Liver (tissue), 9 donors: ENCODE measurements around the gene ATAD3A. TPM values are rescaled to one million over a fixed set of nuclear protein-coding genes. Genes with fewer than 3 reads are reported as not detected.
"Not testable (repeated sequence)": the region's sequence is repeated elsewhere in the genome, so short reads cannot be mapped to it uniquely, and the experiment has no call there.

ENCODE experiments used
- DNase-seq: peaks from one replicate; pipeline ENCODE4 v3.0.0-alpha.2; 2017; ENCODE audit warnings: low spot score
- H3K27ac ChIP-seq, 2 donors: one replicate each; pipeline ENCODE4 v1.7.0; 2013; ENCODE audit warnings: inconsistent platforms in 2 of 2, low read length in 2 of 2, control low read depth in 1 of 2, low read depth in 1 of 2, mild to moderate bottlenecking in 1 of 2
- H3K27me3 ChIP-seq, 4 donors: one replicate each; pipeline versions ENCODE4 v1.6.1 to v1.7.0; 2013; ENCODE audit warnings: low read length in 3 of 4, inconsistent platforms in 1 of 4, mild to moderate bottlenecking in 1 of 4, moderate library complexity in 1 of 4; ENCODE audit not compliant: control insufficient read depth in 4 of 4, insufficient read depth in 4 of 4
- H3K36me3 ChIP-seq, 4 donors: one replicate each; pipeline versions ENCODE4 v1.6.1 to v1.7.0; 2013; ENCODE audit warnings: low read length in 3 of 4, mild to moderate bottlenecking in 3 of 4, low read depth in 1 of 4, moderate library complexity in 1 of 4; ENCODE audit not compliant: control insufficient read depth in 4 of 4, insufficient read depth in 3 of 4
- H3K4me1 ChIP-seq, 4 donors: one replicate each; pipeline versions ENCODE4 v1.6.1 to v1.7.0; 2013; ENCODE audit warnings: low read length in 3 of 4, mild to moderate bottlenecking in 3 of 4, moderate library complexity in 1 of 4; ENCODE audit not compliant: control insufficient read depth in 4 of 4, insufficient read depth in 4 of 4
- H3K4me3 ChIP-seq, 3 donors: one replicate each; pipeline versions ENCODE4 v1.6.1 to v1.7.0; 2013; ENCODE audit warnings: low read length in 3 of 3, control low read depth in 1 of 3, low read depth in 1 of 3, mild to moderate bottlenecking in 1 of 3
- H3K9ac ChIP-seq, 2 donors: one replicate each; pipeline ENCODE4 v1.7.0; 2013; ENCODE audit warnings: low read length in 2 of 2, mild to moderate bottlenecking in 2 of 2, moderate library complexity in 2 of 2, control low read depth in 1 of 2, low read depth in 1 of 2
- H3K9me3 ChIP-seq, 4 donors: one replicate each; pipeline versions ENCODE4 v1.6.1 to v1.7.0; 2013; ENCODE audit warnings: low read length in 3 of 4; ENCODE audit not compliant: control insufficient read depth in 4 of 4
- EGR1 ChIP-seq, 2 donors: IDR thresholded peaks; 2 replicates each; pipeline ENCODE4 v1.6.1; 2016 to 2018; ENCODE audit warnings: antibody characterized with exemption in 2 of 2, low read depth in 2 of 2
- FOXA1 ChIP-seq: IDR thresholded peaks from 2 replicates; pipeline ENCODE4 v1.6.1; 2016; ENCODE audit warnings: antibody characterized with exemption
- FOXA2 ChIP-seq: IDR thresholded peaks from 2 replicates; pipeline ENCODE4 v1.6.1; 2016; ENCODE audit warnings: antibody characterized with exemption
- HNF4G ChIP-seq: IDR thresholded peaks from 2 replicates; pipeline ENCODE4 v1.6.1; 2016; ENCODE audit warnings: antibody characterized with exemption
- JUND ChIP-seq, 2 donors: IDR thresholded peaks; 2 replicates each; pipeline ENCODE4 v1.6.1; 2016; ENCODE audit warnings: antibody characterized with exemption in 2 of 2
- RAD21 ChIP-seq, 2 donors: IDR thresholded peaks; 2 replicates each; pipeline ENCODE4 v1.6.1; 2016; ENCODE audit warnings: antibody characterized with exemption in 2 of 2, mild to moderate bottlenecking in 2 of 2
- TAF1 ChIP-seq: conservative IDR thresholded peaks from 2 replicates; pipeline ENCODE4 v1.6.1; 2016; ENCODE audit warnings: antibody characterized with exemption, mild to moderate bottlenecking
- YY1 ChIP-seq: IDR thresholded peaks from 2 replicates; pipeline ENCODE4 v1.6.1; 2016; ENCODE audit warnings: antibody characterized with exemption, mild to moderate bottlenecking
- WGBS: extraction: QIAGEN DNeasy Blood & Tissue Kit; methylation state at CpG from one replicate; pipeline ENCODE4 v1.1.7; 2013; 5-methylcytosine and 5-hydroxymethylcytosine counted together
- polyA plus RNA-seq, 2 donors: library from polyadenylated mRNA; stranded (reverse) in 1 of 2; unstranded in 1 of 2; fragments of 200-250 nt in 1 of 2; fragments of >200 nt in 1 of 2; fragmentation: Nextera tagmentation in 1 of 2; extraction: Ambion mirVana in 1 of 2; gene quantifications; one replicate each; pipeline versions ENCODE4 v1.2.1 to v1.2.3, GENCODE V29; 2013 to 2015
- total RNA-seq, 2 donors: library from RNA; depleted of rRNA; stranded (reverse); fragments of >200 nt; gene quantifications; one replicate each; pipeline ENCODE4 v1.2.3, GENCODE V29; 2014
- TF ChIP-seq, protein P1 (sequence below): IDR thresholded peaks from 2 replicates; pipeline ENCODE4 v1.6.1; 2016; ENCODE audit warnings: antibody characterized with exemption
- TF ChIP-seq, protein P2 (sequence below): fragments of 150-350 bp; IDR thresholded peaks from 2 replicates; pipeline ENCODE4 v1.5.1; 2017; ENCODE audit warnings: improper control_type of control experiment, low read depth, low read length; ENCODE audit not compliant: missing input control
- TF ChIP-seq, protein P3 (sequence below): IDR thresholded peaks from 2 replicates; pipeline ENCODE4 v1.6.1; 2016; ENCODE audit warnings: antibody characterized with exemption, mild to moderate bottlenecking
- donor health status: healthy.
- donor health status: healthy.
- donor health status: healthy.
- donor health status: healthy.
- donor health status: healthy.

Gene ATAD3A
- total and polyA plus RNA-seq, 4 donors, result 7.2 to 20.0 (median 15.8) TPM

DNA sequence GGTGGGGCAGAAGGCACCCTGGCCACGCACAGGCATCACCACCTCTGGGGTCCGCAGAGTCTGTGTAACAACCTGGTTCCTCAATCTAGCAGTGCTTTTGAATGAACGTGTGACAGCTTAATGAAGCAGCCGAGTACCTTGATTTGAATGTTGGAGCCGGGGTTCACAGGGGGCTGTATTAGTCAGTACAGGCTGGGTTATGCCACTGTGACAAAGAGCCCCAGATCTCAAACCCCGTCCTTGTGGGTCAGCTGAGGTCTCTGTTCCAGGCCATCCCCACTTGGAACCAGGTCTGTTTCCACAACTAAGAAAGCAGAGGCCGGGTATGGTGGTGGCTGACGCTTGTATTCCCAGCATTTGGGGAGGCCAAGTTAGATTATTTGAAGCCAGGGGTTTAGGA is 18.0 kb downstream of the ATAD3A start:
- no peak overlapping the region for H3K4me3 ChIP-seq

DNA sequence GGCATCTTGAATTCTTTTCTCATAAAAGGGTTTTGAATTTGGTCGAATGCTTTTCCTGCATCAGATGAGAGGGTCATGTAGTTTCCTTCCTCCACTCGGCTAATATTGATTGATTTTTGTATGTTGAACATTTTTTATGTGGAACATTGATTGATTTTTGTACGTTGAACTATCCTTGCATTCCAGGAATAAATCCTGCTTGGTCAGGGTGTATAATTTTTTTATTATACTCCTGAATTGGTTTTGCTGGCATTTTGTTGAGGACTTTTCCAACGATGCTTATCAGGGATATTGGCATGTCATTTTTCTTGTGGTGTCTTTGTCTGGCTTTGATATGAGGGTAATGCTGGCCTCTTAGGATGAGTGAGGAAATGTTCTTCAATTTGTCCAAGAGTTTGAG is 20.0 kb downstream of the ATAD3A start:
- 91% methylated on average over 4 of the region's 4 CpGs for WGBS
- no peak overlapping the region for H3K4me3 ChIP-seq
- no peaks in the 10 kb centered on the region for H3K27me3 ChIP-seq
- no peaks in the 10 kb centered on the region for H3K4me1 ChIP-seq
- H3K36me3 ChIP-seq, result peaks cover 0 to 22% (median 6%) of the 10 kb centered on the region in 4 donors
- no peak overlapping the region for H3K9ac ChIP-seq
- no peak overlapping the region for H3K27ac ChIP-seq
- H3K9me3 ChIP-seq, result peaks cover 0 to 2% (median 0%) of the 10 kb centered on the region in 4 donors
- DNase-seq, result no peak
- TF ChIP-seq RAD21 (IDR thresholded peaks at IDR 0.05) (no peak), JUND (IDR thresholded peaks at IDR 0.05) (no peak)
- TF ChIP-seq, protein P1, sequence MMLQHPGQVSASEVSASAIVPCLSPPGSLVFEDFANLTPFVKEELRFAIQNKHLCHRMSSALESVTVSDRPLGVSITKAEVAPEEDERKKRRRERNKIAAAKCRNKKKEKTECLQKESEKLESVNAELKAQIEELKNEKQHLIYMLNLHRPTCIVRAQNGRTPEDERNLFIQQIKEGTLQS, result no peak

More for the DNA sequence above, 18.0 kb downstream of the ATAD3A start:
- no peak for DNase-seq
- WGBS, result 97% methylated on average over 8 of the region's 8 CpGs
- no peaks in the 10 kb centered on the region for H3K27me3 ChIP-seq
- H3K36me3 ChIP-seq, result peaks cover 0 to 22% (median 6%) of the 10 kb centered on the region in 4 donors
- no peak for TF ChIP-seq FOXA2
- TF ChIP-seq HNF4G, result no peak
- no peak overlapping the region for H3K9ac ChIP-seq
- H3K9me3 ChIP-seq, result peaks cover 0 to 2% (median 0%) of the 10 kb centered on the region in 4 donors
- peaks cover 0 to 2% (median 2%) of the 10 kb centered on the region in 4 donors for H3K4me1 ChIP-seq
- H3K27ac ChIP-seq, result no peak overlapping the region

DNA sequence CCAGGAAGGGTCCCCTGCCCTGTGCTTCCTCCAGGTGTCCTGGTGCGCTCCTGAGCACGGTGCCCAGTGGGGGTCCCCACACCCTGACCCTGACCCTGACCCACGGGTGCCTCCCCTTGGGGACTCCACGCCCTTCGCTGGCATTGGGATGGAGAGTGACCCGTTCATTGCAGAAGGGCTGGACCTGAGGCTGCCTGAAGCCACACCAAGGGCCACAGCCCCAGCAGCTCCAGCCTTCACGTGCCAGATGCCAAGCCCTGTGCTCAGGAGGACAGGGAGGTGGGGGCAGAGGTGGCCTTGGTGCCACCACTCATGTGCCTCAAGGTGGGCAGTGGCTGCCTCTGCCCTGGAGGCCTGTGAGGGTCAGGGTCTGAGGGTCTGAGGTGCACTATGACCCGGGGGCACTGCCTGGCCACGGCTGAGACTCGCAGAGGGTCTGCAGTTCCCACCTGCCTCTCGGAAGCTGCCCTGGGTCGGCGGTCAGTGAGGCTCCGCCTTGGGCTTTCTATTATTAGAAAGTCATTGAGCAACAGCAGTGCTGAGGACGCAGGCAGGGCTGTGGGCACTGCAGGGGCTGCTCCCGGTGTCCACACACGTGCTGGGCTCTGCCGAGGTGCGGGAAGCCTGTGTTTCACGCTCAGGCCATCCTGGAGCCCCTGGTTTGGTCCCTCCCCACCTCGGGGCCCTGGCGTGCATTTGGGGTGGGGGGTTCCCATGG is 21.4 kb downstream of the ATAD3A start:
- H3K36me3 ChIP-seq, result peaks cover 0 to 15% (median 3%) of the 10 kb centered on the region in 4 donors
- not testable (repeated sequence) for H3K27me3 ChIP-seq, H3K4me1 ChIP-seq, H3K9ac ChIP-seq, H3K9me3 ChIP-seq, H3K4me3 ChIP-seq, H3K27ac ChIP-seq, DNase-seq
- WGBS, result 71% methylated on average over 20 of the region's 22 CpGs

DNA sequence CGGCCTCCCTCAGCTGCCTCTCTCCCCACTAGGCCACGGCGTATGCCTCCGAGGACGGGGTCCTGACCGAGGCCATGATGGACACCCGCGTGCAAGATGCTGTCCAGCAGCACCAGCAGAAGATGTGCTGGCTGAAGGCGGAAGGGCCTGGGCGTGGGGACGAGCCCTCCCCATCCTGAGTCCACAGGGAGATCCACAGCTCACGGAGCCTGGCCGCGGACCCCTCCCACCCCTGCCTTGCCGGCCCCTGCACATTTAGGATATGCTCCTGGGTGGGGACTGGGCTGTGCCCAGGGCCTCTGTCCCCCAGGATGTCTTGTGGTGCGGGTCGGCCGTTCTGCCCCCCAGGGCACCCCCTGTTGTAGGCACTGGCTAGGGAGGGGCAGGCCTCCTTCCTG is 21.9 kb downstream of the ATAD3A start:
- not testable (repeated sequence) for H3K27me3 ChIP-seq, H3K4me1 ChIP-seq, H3K27ac ChIP-seq, H3K4me3 ChIP-seq, H3K36me3 ChIP-seq, H3K9ac ChIP-seq, H3K9me3 ChIP-seq, DNase-seq
- 92% methylated on average over 17 of the region's 18 CpGs for WGBS

DNA sequence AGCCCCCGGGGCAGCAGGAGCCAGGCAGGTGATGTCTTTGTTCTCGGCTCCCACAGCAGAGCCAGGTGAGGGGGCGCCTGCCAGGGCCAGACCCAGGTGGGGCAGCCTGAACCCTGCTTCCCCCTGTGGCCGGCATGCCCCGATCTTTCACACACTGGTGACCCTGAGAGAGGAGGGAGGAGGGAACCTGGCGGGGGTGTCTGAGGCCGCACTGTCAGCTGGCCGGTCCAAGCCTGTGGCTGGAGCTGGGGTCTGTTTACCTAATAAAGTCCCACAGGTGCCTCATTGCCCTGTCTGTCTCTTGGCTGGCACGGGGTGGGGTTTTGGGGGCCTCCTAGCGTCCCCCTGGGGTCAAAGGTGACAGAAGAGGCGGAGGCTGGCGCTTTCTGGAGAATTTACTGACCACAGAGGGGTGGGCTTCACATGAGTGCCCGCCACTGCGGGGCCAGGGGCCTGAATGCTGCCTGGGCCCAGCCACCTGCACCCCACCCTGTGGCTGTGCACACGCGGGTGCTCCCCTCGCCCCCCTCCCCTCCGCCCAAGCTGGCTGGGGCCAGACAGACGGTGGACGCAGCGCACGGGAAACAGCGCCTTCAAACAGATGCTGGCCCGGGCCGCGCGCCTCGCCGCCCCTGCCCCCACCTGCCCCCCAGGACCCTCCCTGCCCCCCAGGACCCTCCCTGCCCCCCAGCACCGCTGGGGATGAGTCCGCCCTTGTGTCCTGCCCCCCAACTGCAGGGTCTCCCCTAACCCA is 22.6 kb downstream of the ATAD3A start:
- Histone ChIP-seq H3K9ac (no peak overlapping the region), H3K9me3 (peaks cover 0 to 2% (median 0%) of the 10 kb centered on the region in 4 donors), H3K4me1 (no peaks in the 10 kb centered on the region), H3K27ac (no peak overlapping the region), H3K4me3 (no peak overlapping the region), H3K27me3 (no peaks in the 10 kb centered on the region), H3K36me3 (peaks cover 0 to 5% (median under 1%) of the 10 kb centered on the region in 4 donors)
- DNase-seq, result no peak
- WGBS, result 94% methylated on average over 31 of the region's 31 CpGs
- TF ChIP-seq, protein P1, result no peak
- TF ChIP-seq, protein P2, sequence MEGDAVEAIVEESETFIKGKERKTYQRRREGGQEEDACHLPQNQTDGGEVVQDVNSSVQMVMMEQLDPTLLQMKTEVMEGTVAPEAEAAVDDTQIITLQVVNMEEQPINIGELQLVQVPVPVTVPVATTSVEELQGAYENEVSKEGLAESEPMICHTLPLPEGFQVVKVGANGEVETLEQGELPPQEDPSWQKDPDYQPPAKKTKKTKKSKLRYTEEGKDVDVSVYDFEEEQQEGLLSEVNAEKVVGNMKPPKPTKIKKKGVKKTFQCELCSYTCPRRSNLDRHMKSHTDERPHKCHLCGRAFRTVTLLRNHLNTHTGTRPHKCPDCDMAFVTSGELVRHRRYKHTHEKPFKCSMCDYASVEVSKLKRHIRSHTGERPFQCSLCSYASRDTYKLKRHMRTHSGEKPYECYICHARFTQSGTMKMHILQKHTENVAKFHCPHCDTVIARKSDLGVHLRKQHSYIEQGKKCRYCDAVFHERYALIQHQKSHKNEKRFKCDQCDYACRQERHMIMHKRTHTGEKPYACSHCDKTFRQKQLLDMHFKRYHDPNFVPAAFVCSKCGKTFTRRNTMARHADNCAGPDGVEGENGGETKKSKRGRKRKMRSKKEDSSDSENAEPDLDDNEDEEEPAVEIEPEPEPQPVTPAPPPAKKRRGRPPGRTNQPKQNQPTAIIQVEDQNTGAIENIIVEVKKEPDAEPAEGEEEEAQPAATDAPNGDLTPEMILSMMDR, result no peak
- TF ChIP-seq TAF1, result no peak
- TF ChIP-seq YY1, result no peak
- no peak for TF ChIP-seq FOXA1
- no peak for TF ChIP-seq RAD21 (IDR thresholded peaks at IDR 0.05)
- TF ChIP-seq EGR1 (IDR thresholded peaks at IDR 0.05; ENCODE audit: low read depth in 2 of 2), result no peak
- TF ChIP-seq, protein P3, sequence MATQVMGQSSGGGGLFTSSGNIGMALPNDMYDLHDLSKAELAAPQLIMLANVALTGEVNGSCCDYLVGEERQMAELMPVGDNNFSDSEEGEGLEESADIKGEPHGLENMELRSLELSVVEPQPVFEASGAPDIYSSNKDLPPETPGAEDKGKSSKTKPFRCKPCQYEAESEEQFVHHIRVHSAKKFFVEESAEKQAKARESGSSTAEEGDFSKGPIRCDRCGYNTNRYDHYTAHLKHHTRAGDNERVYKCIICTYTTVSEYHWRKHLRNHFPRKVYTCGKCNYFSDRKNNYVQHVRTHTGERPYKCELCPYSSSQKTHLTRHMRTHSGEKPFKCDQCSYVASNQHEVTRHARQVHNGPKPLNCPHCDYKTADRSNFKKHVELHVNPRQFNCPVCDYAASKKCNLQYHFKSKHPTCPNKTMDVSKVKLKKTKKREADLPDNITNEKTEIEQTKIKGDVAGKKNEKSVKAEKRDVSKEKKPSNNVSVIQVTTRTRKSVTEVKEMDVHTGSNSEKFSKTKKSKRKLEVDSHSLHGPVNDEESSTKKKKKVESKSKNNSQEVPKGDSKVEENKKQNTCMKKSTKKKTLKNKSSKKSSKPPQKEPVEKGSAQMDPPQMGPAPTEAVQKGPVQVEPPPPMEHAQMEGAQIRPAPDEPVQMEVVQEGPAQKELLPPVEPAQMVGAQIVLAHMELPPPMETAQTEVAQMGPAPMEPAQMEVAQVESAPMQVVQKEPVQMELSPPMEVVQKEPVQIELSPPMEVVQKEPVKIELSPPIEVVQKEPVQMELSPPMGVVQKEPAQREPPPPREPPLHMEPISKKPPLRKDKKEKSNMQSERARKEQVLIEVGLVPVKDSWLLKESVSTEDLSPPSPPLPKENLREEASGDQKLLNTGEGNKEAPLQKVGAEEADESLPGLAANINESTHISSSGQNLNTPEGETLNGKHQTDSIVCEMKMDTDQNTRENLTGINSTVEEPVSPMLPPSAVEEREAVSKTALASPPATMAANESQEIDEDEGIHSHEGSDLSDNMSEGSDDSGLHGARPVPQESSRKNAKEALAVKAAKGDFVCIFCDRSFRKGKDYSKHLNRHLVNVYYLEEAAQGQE, result no peak
